Hematopoietic multipotent progenitor cell treated with erythropoietin and hydrocortisone succinate and interleukin-3 and kit ligand, for 8 days (in vitro differentiated cells): ENCODE measurements around the gene GLRX2.
"Not testable (repeated sequence)": the region's sequence is repeated elsewhere in the genome, so short reads cannot be mapped to it uniquely, and the experiment has no call there.

Experiments
- DNase-seq: peaks from one replicate; pipeline ENCODE4 v3.0.0-alpha.2; 2015

GLRX2 gene

GRCh38 chr1:193060406-193060805 is 44.8 kb downstream of the GLRX2 start:
- DNase-seq: peak; percentile 30

GRCh38 chr1:193060115-193060403 is 45.2 kb downstream of the GLRX2 start:
- no peak for DNase-seq

GRCh38 chr1:193059282-193060114 is 45.7 kb downstream of the GLRX2 start, which contains the start of the genes RO60 and UCHL5:
Gene RO60, plus strand, starts transcription at chr1:193059612. Its CDS starts 9,443 bp downstream, at chr1:193069055.
Gene UCHL5, minus strand, starts transcription at chr1:193059360. Its CDS starts 100 bp downstream, at chr1:193059260.
- peak; percentile 99 for DNase-seq

- DNase-seq: peak; percentile 81
Measured at GRCh38 chr1:193058529-193059281, 46.5 kb downstream of the GLRX2 start.

GRCh38 chr1:193054169-193054675 is 51.0 kb downstream of the GLRX2 start:
- no peak for DNase-seq

- DNase-seq: not testable (repeated sequence)
Measured at GRCh38 chr1:193048913-193049312, 56.3 kb downstream of the GLRX2 start.
